ENCODE results near the gene THRB.

Gene THRB

GRCh38 chr3:24490151-24490550, 4.5 kb downstream of the THRB start:
- no peak for DNase-seq (ENCODE audit: low spot score)

- DNase-seq (ENCODE audit: low spot score), result no peak
Observed at GRCh38 chr3:24487325-24488262, 7.1 kb downstream of the THRB start.

DNA sequence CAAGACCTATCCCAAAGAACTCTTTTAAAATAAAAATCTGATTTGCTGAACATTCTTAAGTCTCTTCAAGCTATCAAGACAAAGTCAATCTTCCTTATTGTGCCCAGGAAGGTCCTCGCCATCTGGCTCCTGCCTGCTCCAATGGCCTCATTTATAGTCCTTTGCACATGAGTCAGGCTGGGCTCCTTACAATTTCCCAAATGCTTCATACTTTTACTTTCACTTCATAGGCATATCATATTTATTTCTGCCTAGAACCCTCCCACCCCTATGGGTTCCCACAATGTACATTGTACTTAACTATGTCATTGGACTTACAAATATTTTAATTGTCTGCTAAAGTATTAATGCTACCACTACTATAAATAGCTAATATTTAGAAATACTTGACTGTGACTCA, 9.1 kb downstream of the THRB start:
- no peak for DNase-seq (ENCODE audit: low spot score)

DNA sequence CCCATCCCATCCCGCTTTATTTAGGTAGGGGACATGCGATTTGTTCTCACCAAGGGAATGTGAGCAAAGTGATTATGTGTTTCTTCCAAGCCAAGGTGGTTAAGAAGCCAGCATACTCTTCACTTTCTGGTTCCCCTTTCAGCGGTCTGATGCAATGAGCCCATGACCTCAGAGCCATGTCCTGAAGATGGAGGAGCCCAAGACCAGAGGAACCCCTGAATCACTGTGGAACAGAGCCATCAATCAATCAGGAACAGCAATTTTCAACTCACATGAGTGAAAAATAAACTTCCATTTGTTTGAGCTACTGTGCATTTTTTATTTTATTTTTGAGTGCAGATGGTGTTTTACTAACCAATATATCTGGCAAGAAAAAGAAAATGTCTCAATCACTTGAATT, 10.8 kb downstream of the THRB start:
- no peak for DNase-seq (ENCODE audit: low spot score)

- DNase-seq (ENCODE audit: low spot score), result no peak
Observed at GRCh38 chr3:24482096-24482705, 12.4 kb downstream of the THRB start.

DNA sequence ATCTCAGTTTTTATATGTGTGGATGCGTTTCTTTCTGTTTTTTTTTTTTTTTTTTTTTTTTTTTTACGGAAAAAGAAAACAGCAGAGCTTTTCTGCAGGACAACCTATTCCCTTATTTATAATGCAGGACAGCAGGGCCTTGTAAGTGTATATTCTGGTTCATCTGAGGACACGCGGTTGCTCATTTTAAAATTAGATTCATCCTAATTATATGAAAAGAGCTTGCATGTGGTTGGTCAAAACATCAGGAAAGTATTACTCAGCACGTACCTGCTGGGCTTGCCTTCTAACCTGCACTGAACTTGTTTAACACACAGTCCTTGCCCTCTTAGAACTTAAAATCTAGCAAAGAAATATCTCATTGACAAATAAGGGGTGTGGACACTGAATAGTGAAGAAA, 13.5 kb downstream of the THRB start:
- DNase-seq (ENCODE audit: low spot score), result no peak

GRCh38 chr3:24480497-24480896, 14.2 kb downstream of the THRB start:
- no peak for DNase-seq (ENCODE audit: low spot score)

DNA sequence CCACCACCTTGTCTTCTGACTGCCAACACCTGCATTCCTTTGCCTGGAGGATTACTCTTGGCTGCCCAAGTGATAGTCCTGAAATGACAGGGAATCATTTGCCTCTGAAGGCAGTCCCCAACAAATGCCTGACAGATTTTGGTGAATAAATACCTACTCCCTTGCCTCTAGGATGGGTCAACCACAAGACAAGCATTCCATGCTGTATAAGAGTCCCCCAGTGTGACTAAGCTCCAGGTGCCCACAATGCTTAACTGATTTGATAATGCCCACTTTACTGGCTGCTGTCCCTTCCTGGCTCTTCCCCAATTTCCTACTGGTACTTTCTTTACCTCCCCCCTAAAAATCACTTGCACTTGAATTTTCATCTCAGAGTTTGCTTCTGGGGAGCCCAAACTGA, 14.8 kb downstream of the THRB start:
- DNase-seq (ENCODE audit: low spot score), result no peak

- no peak for DNase-seq (ENCODE audit: low spot score)
Observed at GRCh38 chr3:24476871-24477656, 17.6 kb downstream of the THRB start.

DNA sequence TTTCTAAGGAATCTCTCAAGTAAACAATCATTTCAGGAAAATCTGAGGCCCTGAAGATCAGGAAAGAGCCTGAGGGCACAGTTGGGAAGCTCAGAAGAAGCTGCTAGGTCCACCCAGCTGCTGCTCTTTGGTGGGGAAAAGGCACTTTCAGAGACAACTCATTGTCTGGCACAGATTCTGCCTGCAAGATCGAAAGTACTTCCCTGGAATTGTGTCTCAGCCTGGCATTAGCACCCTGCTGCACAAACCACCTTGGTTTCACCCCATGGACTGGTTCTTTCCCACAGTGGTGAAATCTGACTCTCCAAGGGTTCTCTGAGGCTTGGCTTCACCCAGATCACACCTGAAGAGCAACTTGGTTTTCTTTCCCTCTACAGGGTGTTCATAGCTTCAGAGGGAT, 18.7 kb downstream of the THRB start:
- no peak for DNase-seq (ENCODE audit: low spot score)

GRCh38 chr3:24474862-24475261, 19.8 kb downstream of the THRB start:
- DNase-seq (ENCODE audit: low spot score), result no peak

GRCh38 chr3:24472358-24472757, 22.3 kb downstream of the THRB start:
- no peak for DNase-seq (ENCODE audit: low spot score)

GRCh38 chr3:24471486-24471885, 23.2 kb downstream of the THRB start:
- no peak for DNase-seq (ENCODE audit: low spot score)

- no peak for DNase-seq (ENCODE audit: low spot score)
Observed at GRCh38 chr3:24470277-24470676, 24.4 kb downstream of the THRB start.

DNA sequence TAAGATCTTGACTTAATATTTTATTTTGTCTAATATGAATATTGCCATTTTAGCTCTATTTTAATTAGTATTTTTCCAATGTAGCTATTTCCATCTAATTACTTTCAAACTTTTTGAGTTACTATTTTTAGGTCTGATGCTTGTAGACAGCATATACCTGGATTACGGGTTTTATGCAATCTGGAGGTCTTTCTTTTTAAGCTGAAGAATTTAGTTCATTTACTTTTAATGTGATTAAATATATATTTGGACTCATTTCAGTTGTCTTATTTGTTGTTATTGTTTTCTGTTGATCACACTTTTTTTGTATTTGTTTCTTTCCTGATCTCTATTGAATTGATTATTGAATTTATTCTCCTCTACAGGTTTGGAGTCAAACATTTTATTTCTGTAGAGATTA, 30.3 kb downstream of the THRB start:
- no peak for DNase-seq (ENCODE audit: low spot score)

DNA sequence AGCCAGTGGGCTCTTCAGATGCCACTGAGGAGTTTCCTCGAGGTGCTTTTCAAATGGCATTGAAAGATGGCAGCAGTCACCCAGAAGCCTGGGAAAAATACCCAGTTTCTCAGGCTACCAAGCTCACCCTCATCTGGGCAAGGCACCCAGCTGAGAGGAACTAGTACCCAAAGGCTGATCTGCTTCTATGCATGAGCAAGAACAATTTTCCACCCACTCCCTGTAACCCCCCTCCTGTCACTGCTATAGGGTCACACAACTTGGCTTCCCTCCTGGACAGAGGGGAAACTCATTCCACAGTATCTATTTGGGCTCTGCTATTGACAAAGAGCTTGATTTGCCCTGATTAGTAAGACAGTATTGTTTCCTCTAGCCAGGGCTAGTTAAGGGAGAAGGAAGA, 31.9 kb downstream of the THRB start:
- DNase-seq (ENCODE audit: low spot score), result no peak

- no peak for DNase-seq (ENCODE audit: low spot score)
Observed at GRCh38 chr3:24460974-24461373, 33.7 kb downstream of the THRB start.

DNA sequence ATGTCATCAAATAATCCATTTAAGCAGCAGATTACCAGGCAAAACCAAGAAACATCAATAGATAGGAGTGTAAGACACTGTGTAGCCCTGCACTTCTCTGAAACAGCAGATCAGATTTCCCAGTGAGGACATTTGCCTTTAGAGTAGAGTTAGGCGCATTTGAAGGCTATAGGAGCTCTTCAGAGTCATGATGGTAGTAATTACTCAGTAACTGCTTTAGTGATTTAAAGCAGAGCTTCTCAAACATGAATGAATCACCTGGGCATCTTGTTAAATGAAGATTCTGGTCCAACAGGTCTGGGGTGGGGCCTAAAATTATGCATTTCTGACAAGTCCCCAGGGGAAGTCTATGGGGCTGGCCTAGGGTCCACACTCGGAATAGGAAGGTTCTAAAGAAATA, 36.9 kb downstream of the THRB start:
- no peak for DNase-seq (ENCODE audit: low spot score)

DNA sequence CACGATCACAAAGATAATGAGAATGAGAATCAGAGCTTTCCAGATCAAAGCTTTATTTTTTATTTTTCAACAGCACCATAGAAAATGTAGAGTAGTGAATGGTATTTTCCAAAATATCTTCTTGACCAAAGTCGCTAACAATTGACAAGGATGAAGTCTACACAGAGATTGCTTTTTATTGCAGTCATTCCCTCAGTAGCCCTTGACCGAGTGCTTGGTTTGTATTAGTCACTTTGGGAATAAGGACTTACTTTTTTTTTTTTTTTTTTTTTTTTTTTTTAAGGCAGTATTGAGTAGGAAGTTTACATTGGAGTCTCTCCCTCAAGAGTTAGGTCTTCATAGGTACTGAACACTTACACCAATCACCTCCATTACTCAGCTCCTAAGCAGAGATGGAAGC, 39.8 kb downstream of the THRB start:
- no peak for DNase-seq (ENCODE audit: low spot score)

- no peak for DNase-seq (ENCODE audit: low spot score)
Observed at GRCh38 chr3:24454393-24454792, 40.3 kb downstream of the THRB start.

GRCh38 chr3:24451461-24452099, 43.1 kb downstream of the THRB start:
- no peak for DNase-seq (ENCODE audit: low spot score)

- no peak for DNase-seq (ENCODE audit: low spot score)
Observed at GRCh38 chr3:24450160-24450907, 44.3 kb downstream of the THRB start.
